Parathyroid adenoma (tissue), 2 donors: Measurements from ENCODE around the gene ENOX1.

Source experiments
- H2AFZ ChIP-seq: fragments of 300-600 bp; sonication (generic); one replicate; pipeline ENCODE4 v1.7.0; 2017; ENCODE audit warnings: antibody characterized with exemption, mild to moderate bottlenecking
- H3K27ac ChIP-seq: fragments of 300-600 bp; sonication (generic); one replicate; pipeline ENCODE4 v1.7.0; 2017
- H3K27me3 ChIP-seq: fragments of 300-600 bp; sonication (generic); one replicate; pipeline ENCODE4 v1.7.0; 2017; ENCODE audit warnings: low read length; ENCODE audit not compliant: control insufficient read depth, insufficient read depth
- H3K36me3 ChIP-seq: fragments of 300-600 bp; sonication (generic); one replicate; pipeline ENCODE4 v1.7.0; 2017; ENCODE audit warnings: low read length; ENCODE audit not compliant: control insufficient read depth, insufficient read depth
- H3K4me1 ChIP-seq: fragments of 300-600 bp; sonication (generic); one replicate; pipeline ENCODE4 v1.7.0; 2017; ENCODE audit warnings: control low read depth
- H3K4me2 ChIP-seq: fragments of 300-600 bp; sonication (generic); one replicate; pipeline ENCODE4 v1.7.0; 2017; ENCODE audit warnings: low read length
- H3K4me3 ChIP-seq: fragments of 300-600 bp; sonication (generic); one replicate; pipeline ENCODE4 v1.7.0; 2017; ENCODE audit warnings: low read depth, low read length
- H3K79me2 ChIP-seq: fragments of 300-600 bp; sonication (generic); one replicate; pipeline ENCODE4 v1.7.0; 2017; ENCODE audit warnings: control low read depth
- H3K9ac ChIP-seq: fragments of 300-600 bp; sonication (generic); one replicate; pipeline ENCODE4 v1.7.0; 2017; ENCODE audit warnings: mild to moderate bottlenecking
- H3K9me3 ChIP-seq: fragments of 300-600 bp; sonication (generic); one replicate; pipeline ENCODE4 v1.7.0; 2017; ENCODE audit warnings: low read length; ENCODE audit not compliant: control insufficient read depth
- CTCF ChIP-seq: fragments of 300-600 bp; sonication (generic); IDR thresholded peaks from one replicate; pipeline ENCODE4 v1.7.0; 2017; ENCODE audit warnings: antibody characterized with exemption, mild to moderate bottlenecking
- donor health status: primary hyperparathyroidism.

Gene ENOX1

GRCh38 chr13:43307221-43307920 lies 479.4 kb downstream of the ENOX1 start:
- Histone ChIP-seq H3K36me3 (no peaks in the 10 kb centered on the region), H3K9me3 (no peaks in the 10 kb centered on the region), H3K27me3 (no peaks in the 10 kb centered on the region), H3K27ac (no peak overlapping the region), H3K9ac (no peak overlapping the region), H3K79me2 (no peaks in the 10 kb centered on the region), H3K4me1 (no peaks in the 10 kb centered on the region), H2AFZ (peak overlapping the region; percentile 58), H3K4me3 (peak overlapping the region; percentile 7), H3K4me2 (peak overlapping the region; percentile 39)
- TF ChIP-seq CTCF, result no peak

DNA sequence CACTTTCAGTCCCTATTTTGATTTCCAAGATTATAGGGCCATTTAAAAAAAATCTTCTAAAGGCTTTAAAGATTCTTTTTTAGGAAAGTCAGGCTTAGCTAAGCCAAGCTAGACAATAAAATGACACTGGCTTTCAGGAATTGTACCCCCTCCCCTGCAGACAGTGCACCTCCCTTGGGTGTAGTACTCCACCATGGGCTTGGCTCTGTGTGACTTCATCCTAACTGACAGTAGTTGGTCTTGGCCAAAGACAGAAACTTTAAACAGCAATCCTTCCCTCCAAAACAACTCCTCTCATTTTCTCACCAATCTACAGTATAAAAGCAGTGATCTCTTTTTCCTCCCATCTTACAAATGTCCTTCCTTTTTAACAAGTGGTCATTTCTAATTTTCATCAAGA lies 480.4 kb downstream of the ENOX1 start:
- Histone ChIP-seq H3K4me2 (no peak overlapping the region), H3K36me3 (no peaks in the 10 kb centered on the region), H3K9ac (no peak overlapping the region), H3K27me3 (no peaks in the 10 kb centered on the region), H3K27ac (no peak overlapping the region), H3K9me3 (no peaks in the 10 kb centered on the region), H3K4me3 (no peak overlapping the region), H3K79me2 (no peaks in the 10 kb centered on the region), H3K4me1 (no peaks in the 10 kb centered on the region), H2AFZ (no peak overlapping the region)
- no peak for TF ChIP-seq CTCF

- H3K9ac ChIP-seq, result no peak overlapping the region
- H3K79me2 ChIP-seq, result no peaks in the 10 kb centered on the region
- TF ChIP-seq CTCF, result no peak
- no peak overlapping the region for H3K4me2 ChIP-seq
- no peak overlapping the region for H3K4me3 ChIP-seq
- H3K27ac ChIP-seq, result no peak overlapping the region
- no peaks in the 10 kb centered on the region for H3K36me3 ChIP-seq
- no peaks in the 10 kb centered on the region for H3K4me1 ChIP-seq
- H3K27me3 ChIP-seq, result no peaks in the 10 kb centered on the region
- H3K9me3 ChIP-seq, result no peaks in the 10 kb centered on the region
- H2AFZ ChIP-seq, result no peak overlapping the region
Observed at GRCh38 chr13:43305416-43305815, 481.4 kb downstream of the ENOX1 start.

DNA sequence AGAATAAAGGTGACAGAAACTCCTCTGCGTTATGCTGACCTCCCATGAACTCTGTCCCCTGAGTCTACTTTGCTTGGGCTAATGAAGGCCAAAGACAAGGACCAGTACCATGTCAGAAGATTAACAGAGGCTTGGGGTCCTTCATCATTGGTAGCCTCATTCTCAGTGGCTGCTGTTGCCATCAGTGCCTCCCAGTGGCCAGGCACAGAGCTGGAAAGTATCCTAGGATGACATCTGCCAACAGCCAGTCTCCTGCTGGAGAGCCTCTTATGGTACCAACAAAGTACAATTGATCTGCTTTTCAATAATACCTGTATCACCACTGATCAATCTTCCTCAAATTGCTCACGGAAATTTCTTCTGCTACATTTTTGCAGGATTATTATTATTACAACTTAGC lies 481.8 kb downstream of the ENOX1 start:
- Histone ChIP-seq H3K79me2 (no peaks in the 10 kb centered on the region), H3K27ac (no peak overlapping the region)
- no peak for TF ChIP-seq CTCF

DNA sequence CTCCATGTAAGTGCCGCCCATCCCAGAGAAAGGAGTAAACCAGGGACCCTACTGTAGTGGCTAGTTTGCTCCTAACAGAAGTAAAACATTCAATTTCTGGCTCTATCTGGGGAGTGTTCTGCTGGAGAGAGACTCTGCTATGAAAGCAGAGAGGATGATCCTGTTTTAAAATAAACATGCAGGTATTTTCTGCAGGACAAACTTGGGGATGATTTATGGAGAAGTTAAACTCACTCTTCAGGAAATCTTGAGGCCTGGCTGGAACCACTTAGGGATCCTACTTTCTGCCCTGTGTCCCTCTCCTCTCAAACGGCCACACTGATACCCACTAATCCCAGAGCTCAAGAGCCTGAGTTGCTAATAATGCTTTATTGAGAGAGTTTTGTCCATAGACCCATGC lies 482.3 kb downstream of the ENOX1 start:
- no peak for TF ChIP-seq CTCF
- Histone ChIP-seq H3K27me3 (no peaks in the 10 kb centered on the region), H3K79me2 (no peaks in the 10 kb centered on the region), H3K27ac (no peak overlapping the region), H3K9ac (no peak overlapping the region), H3K4me2 (no peak overlapping the region), H3K4me1 (no peaks in the 10 kb centered on the region), H2AFZ (no peak overlapping the region), H3K9me3 (no peaks in the 10 kb centered on the region), H3K36me3 (no peaks in the 10 kb centered on the region), H3K4me3 (no peak overlapping the region)

More for the DNA sequence above, 481.8 kb downstream of the ENOX1 start:
- no peak overlapping the region for H3K9ac ChIP-seq
- H3K4me3 ChIP-seq, result no peak overlapping the region
- H3K9me3 ChIP-seq, result no peaks in the 10 kb centered on the region
- no peaks in the 10 kb centered on the region for H3K27me3 ChIP-seq
- no peaks in the 10 kb centered on the region for H3K36me3 ChIP-seq
- no peak overlapping the region for H3K4me2 ChIP-seq
- no peaks in the 10 kb centered on the region for H3K4me1 ChIP-seq
- no peak overlapping the region for H2AFZ ChIP-seq
